HG02571 (cell line): ENCODE measurements around the gene MRPL44.

ENCODE experiments used
- ATAC-seq: cut with Tn5 transposase; IDR thresholded peaks from one replicate; pipeline ENCODE4 v1.9.1; 2021; ENCODE audit warnings: mild to moderate bottlenecking, moderate library complexity; ENCODE audit not compliant: unreplicated experiment

The MRPL44 gene

GRCh38 chr2:223969856-223970255 lies 12.6 kb downstream of the MRPL44 start:
- ATAC-seq: no peak

DNA sequence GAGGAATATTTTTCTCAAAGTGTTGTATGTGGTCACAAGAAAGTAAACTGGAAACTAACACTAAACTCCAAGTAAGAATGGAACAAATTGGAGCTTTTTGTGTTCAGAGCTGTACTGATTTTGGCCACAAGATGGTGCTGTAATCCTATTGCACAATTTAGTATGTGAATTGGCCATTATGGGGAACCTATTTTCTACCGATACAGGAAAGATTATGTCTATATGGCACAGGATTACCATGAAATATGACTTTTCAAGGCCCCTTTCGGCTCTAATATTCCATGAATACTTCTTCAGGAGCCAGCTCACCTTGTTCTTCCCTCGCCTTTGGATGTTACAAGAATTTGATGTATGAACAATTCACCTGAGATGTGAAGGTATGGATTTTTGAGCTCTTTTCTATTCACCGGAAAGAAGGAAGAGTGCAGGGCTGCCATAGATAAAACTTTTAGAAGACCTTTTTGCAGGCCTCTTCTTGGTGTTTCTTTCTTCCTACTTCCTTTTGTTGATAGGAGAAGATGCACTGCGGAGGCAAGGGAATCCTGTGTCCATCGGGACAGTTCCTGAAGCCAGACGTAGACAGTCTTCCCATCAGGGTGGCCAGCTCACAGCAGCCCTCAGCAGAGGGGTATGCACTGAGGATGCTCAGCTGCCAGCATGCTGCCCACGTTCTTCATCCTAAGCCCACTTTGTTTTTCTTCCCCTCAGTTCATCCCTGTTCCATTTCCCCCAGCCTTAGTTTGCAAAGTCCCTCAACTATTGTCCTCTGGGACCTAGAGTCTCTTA lies 13.3 kb downstream of the MRPL44 start:
- ATAC-seq: no peak

GRCh38 chr2:223971731-223972130 lies 14.5 kb downstream of the MRPL44 start:
- no peak for ATAC-seq

- ATAC-seq: no peak
Observed at GRCh38 chr2:223972656-223973102, 15.4 kb downstream of the MRPL44 start.

DNA sequence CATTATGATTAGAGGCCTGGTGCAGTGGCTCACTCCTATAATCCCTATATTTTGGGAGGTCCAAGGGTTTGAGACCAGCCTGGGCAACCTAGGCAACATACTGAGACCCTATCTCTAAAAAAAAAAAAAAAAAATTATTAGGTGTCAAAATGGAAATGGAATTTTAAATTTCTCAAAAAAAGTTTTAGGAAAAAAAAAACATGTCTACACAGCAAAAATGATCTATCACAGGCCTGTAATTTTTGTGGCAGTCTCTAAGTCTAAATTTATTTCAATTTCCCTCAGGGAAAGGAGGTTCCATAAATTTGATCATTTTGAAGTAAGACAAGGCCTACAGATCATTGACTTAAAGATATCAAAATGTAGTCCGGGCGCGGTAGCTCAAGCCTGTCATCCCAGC lies 16.3 kb downstream of the MRPL44 start:
- ATAC-seq: no peak

DNA sequence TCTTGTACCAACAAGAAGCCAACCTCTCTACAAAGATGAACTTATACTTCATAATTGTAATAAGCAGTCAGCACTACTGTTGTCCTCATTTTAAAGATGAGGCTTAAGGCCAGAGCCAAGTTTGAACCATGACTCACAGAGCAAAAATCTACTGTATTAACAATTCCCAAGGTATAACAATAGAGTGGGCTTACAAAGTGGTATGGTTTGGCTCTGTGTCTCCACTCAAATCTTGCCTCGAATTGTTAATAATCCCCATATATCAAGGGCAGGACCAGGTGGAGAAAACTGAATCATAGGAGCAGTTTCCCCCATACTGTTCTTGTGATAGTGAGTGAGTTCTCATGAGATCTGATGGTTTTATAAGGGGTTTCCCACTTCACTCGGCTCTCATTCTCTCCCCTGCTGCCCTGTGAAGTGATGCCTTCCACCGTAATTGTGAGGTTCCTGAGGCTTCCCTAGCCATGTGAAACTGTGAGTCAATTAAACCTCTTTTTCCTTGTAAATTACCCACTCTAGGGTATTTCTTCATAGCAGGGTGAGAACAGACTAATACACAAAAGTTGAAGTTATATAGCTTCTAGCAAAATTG lies 19.5 kb downstream of the MRPL44 start:
- ATAC-seq: no peak

DNA sequence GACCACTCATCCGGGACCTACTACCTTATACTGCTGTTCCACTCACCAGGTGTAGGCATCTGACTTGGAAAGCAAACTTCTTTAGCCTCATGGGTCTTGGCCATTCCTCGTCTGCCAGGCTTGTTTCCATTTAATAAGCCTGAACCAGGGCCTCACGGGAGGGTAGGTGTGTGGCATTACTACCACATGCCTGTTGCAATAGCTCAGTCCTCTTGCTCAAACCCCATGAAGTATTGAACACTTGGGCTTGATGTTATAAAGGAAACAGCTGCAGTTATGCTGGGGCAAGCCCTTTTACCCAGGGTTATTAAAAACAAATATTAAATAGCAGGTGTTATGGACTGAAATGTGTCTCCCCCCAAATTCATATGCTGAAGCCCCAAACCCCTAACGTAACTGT lies 21.2 kb downstream of the MRPL44 start:
- no peak for ATAC-seq

DNA sequence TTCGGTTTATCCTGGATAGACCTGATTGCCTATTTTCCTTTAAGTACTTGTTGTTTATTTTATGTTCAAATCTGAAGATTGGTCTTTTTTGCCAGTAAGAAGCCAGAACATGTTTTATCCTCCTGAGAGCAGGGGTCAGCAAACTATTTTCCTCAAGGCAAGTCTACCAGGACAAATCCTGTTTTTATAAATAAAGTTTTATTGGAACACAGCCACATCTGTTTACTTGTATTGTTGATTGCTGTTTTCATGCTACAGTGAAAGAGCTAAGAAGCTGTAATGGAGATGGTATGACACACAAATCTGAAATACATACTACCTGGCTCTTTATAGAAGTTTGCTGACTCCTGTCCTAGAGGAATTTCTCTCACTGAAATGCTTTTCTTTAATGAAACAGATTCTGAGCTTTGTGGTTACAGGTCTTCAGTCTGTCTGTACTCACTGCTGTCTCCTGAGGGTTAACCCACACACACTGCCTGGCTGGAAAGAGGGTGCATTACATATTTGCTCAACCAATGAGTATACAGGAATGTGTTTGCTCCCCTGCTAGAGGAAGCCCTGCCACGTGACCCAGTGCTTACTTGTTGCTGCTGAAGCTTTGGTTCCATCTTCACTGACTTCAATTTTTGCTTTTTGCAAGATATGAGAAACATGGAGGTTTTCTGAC lies 22.6 kb downstream of the MRPL44 start:
- no peak for ATAC-seq

DNA sequence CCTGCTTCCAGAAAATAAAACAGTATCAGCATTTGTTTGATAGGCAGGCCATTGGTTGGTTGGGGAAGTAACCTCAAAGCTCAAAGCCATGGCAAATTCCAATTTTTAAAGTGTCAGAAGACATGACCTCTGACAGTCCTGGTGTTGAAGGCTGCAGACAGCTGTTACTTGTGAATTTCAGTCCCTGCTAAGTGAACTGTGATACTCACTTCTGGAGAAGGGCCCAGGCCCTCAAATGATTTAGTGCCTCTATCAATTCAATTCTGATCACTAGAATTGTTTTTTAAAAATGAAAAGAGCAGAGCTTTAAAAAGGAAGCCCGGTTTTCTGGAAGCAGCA lies 23.1 kb downstream of the MRPL44 start:
- no peak for ATAC-seq

- no peak for ATAC-seq
Observed at GRCh38 chr2:223980803-223981202, 23.5 kb downstream of the MRPL44 start.

- no peak for ATAC-seq
Observed at GRCh38 chr2:223981241-223981640, 24.0 kb downstream of the MRPL44 start.

DNA sequence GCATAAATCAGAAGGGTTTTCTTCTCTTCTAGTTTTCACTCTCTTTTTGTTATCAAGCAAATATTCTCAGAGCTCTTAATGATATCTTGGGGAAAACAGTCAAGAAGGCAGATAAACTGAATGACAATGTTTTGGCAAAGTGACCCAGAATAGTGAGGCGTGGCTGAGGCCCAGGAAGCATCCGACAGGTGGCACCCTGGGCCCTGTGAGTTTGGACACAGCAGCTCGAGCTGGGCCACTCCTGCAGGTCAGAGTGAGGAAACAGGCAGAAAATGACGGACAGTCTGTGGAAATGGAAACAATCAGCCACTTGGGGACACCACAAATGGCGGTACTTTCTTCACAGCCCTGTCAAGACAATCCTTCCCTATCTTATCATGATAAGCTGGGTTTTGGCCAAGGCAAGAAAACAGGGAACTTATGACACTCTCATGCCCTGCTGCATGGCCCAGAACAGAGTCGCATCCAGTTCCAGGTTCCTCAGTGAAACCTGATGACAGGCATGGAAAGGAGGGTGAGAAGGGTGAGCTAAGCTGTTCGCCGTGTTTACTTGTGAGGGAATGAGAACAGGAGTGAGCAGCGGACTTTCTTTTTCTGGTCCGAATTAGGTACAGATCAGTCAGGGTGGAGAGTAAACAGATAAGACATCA lies 32.1 kb downstream of the MRPL44 start:
- no peak for ATAC-seq

DNA sequence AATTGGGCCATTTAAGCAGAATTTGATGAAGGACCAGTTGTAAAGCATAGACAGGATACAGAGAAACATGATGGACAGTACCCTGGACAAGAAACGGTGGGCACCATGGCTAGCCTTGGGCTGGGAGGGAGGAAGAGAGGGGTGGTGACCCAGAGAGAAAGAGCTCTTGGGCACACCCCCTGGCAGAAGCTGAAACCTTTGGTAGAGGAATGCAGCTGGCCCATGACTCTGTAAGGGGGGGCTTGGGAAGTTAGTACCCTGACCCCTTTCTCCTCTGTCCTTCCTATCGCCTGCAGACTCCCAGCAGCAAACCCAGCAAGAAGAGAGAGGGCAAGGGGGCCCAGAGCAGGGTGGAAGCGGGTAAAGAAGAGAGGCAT lies 32.6 kb downstream of the MRPL44 start:
- ATAC-seq: no peak

DNA sequence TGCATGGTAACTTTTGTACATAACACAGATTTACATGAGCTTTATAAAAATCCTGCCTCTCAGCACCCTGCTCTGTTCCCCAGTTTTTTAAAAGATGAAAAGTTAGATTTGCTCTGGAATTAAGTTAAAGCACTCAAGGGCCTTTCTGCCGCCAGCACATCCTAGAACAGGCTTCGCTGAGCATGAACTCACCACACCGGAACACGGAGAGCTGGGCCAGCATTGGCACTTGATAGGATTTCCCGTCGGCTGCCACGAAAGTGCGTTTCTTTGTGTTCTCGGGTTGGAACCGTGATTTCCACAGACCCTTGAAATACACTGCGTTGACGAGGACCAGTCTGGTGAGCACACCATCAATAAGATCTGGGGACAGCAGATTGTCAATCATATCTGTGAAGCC lies 34.3 kb downstream of the MRPL44 start:
- no peak for ATAC-seq

GRCh38 chr2:223993634-223994232 lies 36.5 kb downstream of the MRPL44 start:
- peak; percentile 66 for ATAC-seq

GRCh38 chr2:223994562-223995162 lies 37.4 kb downstream of the MRPL44 start:
- no peak for ATAC-seq

GRCh38 chr2:223995569-223995968 lies 38.3 kb downstream of the MRPL44 start:
- ATAC-seq: no peak

DNA sequence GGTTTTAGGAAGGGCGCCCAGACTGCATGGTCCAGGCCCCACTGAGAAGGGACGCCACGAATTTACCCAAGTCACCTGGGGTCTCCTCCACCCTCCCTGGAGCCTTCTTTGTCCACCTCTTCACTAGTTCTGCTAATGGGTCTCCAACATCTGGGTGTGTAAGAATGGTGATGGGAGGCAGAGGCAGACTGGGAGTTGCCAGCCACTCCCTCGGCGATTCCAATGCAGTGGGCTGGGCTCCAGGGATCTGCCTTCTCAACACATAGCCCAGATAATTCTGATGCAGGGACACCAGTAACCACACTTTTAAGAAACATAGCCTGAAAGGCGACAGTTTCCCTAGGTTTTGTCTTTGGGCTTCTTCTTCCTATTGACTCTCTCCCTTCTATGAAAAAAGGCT lies 39.1 kb downstream of the MRPL44 start:
- ATAC-seq: no peak

DNA sequence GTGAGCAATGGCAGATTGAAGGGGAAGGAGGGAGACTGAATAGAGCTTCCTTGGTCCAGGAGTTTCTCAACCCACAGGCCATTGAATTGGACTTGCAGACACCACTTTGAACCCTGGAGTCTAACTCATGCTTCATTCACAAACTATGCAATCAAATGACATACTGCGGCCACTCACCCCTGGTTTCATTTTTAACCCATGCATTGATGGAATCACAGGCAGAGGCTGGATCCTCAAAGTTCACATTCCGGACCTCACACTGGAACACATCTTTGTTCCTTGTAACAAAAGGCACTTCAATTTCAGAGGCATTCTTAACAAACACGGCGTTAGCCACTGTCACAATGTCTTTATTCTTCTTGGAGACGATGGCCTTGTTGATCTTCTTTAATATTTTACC lies 40.7 kb downstream of the MRPL44 start:
- no peak for ATAC-seq

DNA sequence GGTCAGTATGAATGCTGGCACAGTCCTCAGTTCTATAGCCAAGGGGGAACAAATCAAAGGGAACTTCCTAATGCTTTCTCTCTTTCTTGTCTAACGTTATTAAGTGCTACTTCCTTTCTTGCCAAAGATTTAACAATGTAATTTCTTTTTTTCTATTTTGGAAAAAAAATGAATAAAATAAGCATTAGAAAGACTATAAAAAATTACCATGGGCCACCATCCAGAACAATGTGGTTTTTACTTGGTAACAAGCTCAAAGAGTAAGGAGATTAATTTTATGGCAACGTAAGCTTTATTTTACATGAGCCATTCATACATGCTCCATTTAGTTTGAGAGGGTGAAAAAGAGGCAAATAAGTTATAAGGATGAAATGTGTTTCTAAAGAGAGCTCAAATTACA lies 41.7 kb downstream of the MRPL44 start:
- ATAC-seq: no peak

- ATAC-seq: no peak
Observed at GRCh38 chr2:223999862-224000261, 42.6 kb downstream of the MRPL44 start.
